ENCODE measurements around the gene PARVA. TPM values are rescaled to one million over a fixed set of nuclear protein-coding genes. Genes with fewer than 3 reads are reported as not detected.

Gene PARVA
- total and polyA plus RNA-seq, 9 of the 15 experiments (the other 6 are each of a cell fraction or from before 2014, with no cell fraction given): 0.11 TPM; not detected in 8

DNA sequence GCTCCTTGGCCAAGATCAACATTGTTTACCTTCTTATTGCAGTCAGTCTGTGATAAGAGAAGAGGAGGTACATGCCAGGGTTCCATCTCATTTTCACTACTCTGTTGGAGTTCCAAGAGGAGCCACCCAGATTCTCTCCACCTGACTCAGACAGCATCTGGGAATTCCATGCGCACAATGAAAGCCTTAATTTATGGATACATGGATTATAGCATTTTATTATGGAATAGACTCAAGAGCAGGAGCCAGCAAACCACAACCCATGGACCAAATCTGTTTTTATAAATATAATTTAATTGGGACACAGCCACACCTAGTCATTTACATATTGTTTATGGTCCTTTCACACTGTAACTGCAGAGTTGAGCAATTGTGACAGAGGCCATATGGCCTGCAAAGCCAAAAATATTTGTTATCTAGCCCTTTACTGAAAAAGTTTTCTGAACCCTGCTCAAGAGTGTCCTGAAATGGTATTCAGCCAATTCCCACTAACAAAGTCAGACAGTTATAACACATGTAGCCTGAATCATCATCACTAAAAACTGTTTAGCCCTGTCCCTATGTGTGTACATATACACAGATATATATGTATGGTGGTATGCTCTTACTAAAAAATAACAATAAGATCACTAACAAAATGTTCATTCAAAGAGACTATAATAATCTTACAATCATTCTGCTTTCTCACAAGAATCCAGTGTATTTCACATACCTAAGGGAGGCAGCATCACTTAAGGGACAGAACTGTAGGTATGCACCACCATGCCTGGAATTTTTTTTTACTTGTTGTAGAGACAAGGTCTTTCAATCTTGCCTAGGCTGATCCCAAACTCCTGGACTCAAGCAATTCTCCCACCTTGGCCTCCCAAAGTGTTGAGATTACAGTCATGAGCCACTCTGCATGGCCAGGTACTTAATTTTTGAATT lies 192.4 kb downstream of the PARVA start:
- Histone ChIP-seq H3K27ac (ENCODE audit: extremely low read depth, low read depth, low read length) (no peak overlapping the region), H2AFZ (ENCODE audit: low read depth, low read length) (no peak overlapping the region), H3K4me3 (no peak overlapping the region), H3K9me1 (ENCODE audit: control insufficient read depth, insufficient read depth, low read length) (no peaks in the 10 kb centered on the region), H3K4me2 (ENCODE audit: insufficient read depth, low read length) (no peak overlapping the region), H3K9me3 (replicated peaks; ENCODE audit: control insufficient read depth, insufficient read depth, low read depth, low read length) (no peaks in the 10 kb centered on the region), H3K36me3 (ENCODE audit: control insufficient read depth, insufficient read depth, low read length) (no peaks in the 10 kb centered on the region), H3K79me2 (ENCODE audit: control insufficient read depth, insufficient read depth, low read length) (no peaks in the 10 kb centered on the region), H4K20me1 (replicated peaks; ENCODE audit: control insufficient read depth, insufficient read depth, low read length) (no peaks in the 10 kb centered on the region), H3K9ac (ENCODE audit: insufficient read depth in 1 of 2, low read depth in 2 of 2, low read length in 2 of 2) (no peak overlapping the region), H3K27me3 (ENCODE audit: control insufficient read depth in 2 of 2, insufficient read depth in 2 of 2, low read length in 2 of 2) (no peaks in the 10 kb centered on the region), H3K4me1 (replicated peaks in 1 of 2; ENCODE audit: control insufficient read depth in 2 of 2, insufficient read depth in 2 of 2, low read length in 2 of 2) (no peaks in the 10 kb centered on the region)
- 75% methylated on average over 1 of the region's 1 CpG for WGBS (ENCODE audit: insufficient coverage, low coverage, missing lambda C conversion rate)
- TF ChIP-seq RAD21 (CRISPR knock-in tag; conservative IDR thresholded peaks at IDR 0.05 in 1 of 2, IDR thresholded peaks at IDR 0.05 in 1 of 2) (peak in 1 of 2 experiments; percentile 9; a peak in 1 of 4 replicates), MTF1 (CRISPR knock-in tag; IDR thresholded peaks at IDR 0.05; ENCODE audit: borderline replicate concordance) (no peak)
- no peak for FAIRE-seq
- ChIA-PET POLR2A (interaction anchor here (1.6 kb wide), 1 partner anchor 10 kb away, joined by 4 read pairs; no protein-coding TSS in a partner anchor), CTCF (ENCODE audit: low intra/inter-chr PET ratio) (no interaction called here)
- in situ Hi-C loops (cut with MboI) (no loop called here), intact Hi-C loops (cut with micrococcal nuclease) (no loop called here)
- BruUV-seq (replicated peaks): no TSS peak
- no peak for DNase-seq (ENCODE audit: extremely low read depth in 1 of 4, low spot score in 3 of 4)
- no peak for ATAC-seq

Measured in K562 (cell line).